ENCODE data around the gene TMEM181. TPM values are rescaled to one million over a fixed set of nuclear protein-coding genes. Genes with fewer than 3 reads are reported as not detected.
"Not testable (repeated sequence)": the region's sequence is repeated elsewhere in the genome, so short reads cannot be mapped to it uniquely, and the experiment has no call there.

The TMEM181 gene
- total and polyA plus RNA-seq, 2 experiments from 2014 or later = 11.9 to 25.2 TPM

GRCh38 chr6:158557110-158557509 is 2.8 kb upstream of the TMEM181 start:
- H3K27me3 ChIP-seq (ENCODE audit: insufficient read depth); H3K27ac ChIP-seq (ENCODE audit: low read depth); H3K27ac Mint-ChIP-seq; H3K36me3 ChIP-seq (ENCODE audit: insufficient read depth); H3K9me2 ChIP-seq (ENCODE audit: insufficient read depth); H2AFZ ChIP-seq; H3K4me2 ChIP-seq; DNase-seq (ENCODE audit: low spot score); H3F3A ChIP-seq (replicated peaks; ENCODE audit: low read depth); H3K4me3 Mint-ChIP-seq; H3K9me3 Mint-ChIP-seq; H4K20me1 ChIP-seq (replicated peaks; ENCODE audit: insufficient read depth); ATAC-seq; H3K36me3 Mint-ChIP-seq (ENCODE audit: low read depth); H3K4me3 ChIP-seq: not testable (repeated sequence)
- H3K4me1 Mint-ChIP-seq = peaks cover 20% of the 10 kb centered on the region
- Histone ChIP-seq H3K79me2 (replicated peaks; ENCODE audit: insufficient read depth) (peaks cover 17% of the 10 kb centered on the region), H3K4me1 (ENCODE audit: insufficient read depth) (peaks cover 11% of the 10 kb centered on the region)
- peaks cover 12% of the 10 kb centered on the region for H3K27me3 Mint-ChIP-seq (ENCODE audit: insufficient read depth, low read depth, poor library complexity)

GRCh38 chr6:158557927-158558326 is 2.0 kb upstream of the TMEM181 start:
- H4K20me1 ChIP-seq (replicated peaks; ENCODE audit: insufficient read depth) = peaks cover 17% of the 10 kb centered on the region; the same call in 1 of the 2 replicates
- DNase-seq (ENCODE audit: low spot score) (no peak), ATAC-seq (no peak)
- Mint-ChIP-seq H3K9me3 (no peaks in the 10 kb centered on the region), H3K36me3 (ENCODE audit: low read depth) (peaks cover 2% of the 10 kb centered on the region; the same call in 2 of the 3 replicates), H3K4me3 (no peak overlapping the region), H3K27me3 (ENCODE audit: insufficient read depth, low read depth, poor library complexity) (peaks cover 12% of the 10 kb centered on the region), H3K4me1 (peaks cover 20% of the 10 kb centered on the region), H3K27ac (no peak overlapping the region)
- H3K4me1 ChIP-seq (ENCODE audit: insufficient read depth) = peaks cover 11% of the 10 kb centered on the region
- no peak overlapping the region for H3K4me3 ChIP-seq
- no peak for TF ChIP-seq EZH2phosphoT487 (IDR thresholded peaks at IDR 0.05; ENCODE audit: unreplicated experiment)
- TF ChIP-seq STAT1 (IDR thresholded peaks at IDR 0.05; ENCODE audit: unreplicated experiment) = no peak
- TF ChIP-seq ZNF114 (CRISPR knock-in tag; IDR thresholded peaks at IDR 0.05) = no peak
- TF ChIP-seq JUNB (IDR thresholded peaks at IDR 0.05; ENCODE audit: unreplicated experiment) = no peak
- peaks cover 8% of the 10 kb centered on the region; the same call in 1 of the 2 replicates for H3F3A ChIP-seq (replicated peaks; ENCODE audit: low read depth)
- no peaks in the 10 kb centered on the region for H3K9me2 ChIP-seq (ENCODE audit: insufficient read depth)
- H3K79me2 ChIP-seq (replicated peaks; ENCODE audit: insufficient read depth) = peaks cover 25% of the 10 kb centered on the region
- no peak overlapping the region for H3K4me2 ChIP-seq
- H3K27ac ChIP-seq (ENCODE audit: low read depth) = no peak overlapping the region
- no peak overlapping the region for H2AFZ ChIP-seq
- no peaks in the 10 kb centered on the region for H3K36me3 ChIP-seq (ENCODE audit: insufficient read depth)
- H3K27me3 ChIP-seq (ENCODE audit: insufficient read depth) = no peaks in the 10 kb centered on the region

- Histone ChIP-seq H3K9me2 (ENCODE audit: insufficient read depth) (no peaks in the 10 kb centered on the region), H3F3A (replicated peaks; ENCODE audit: low read depth) (peaks cover 8% of the 10 kb centered on the region; the same call in 1 of the 2 replicates), H3K36me3 (ENCODE audit: insufficient read depth) (no peaks in the 10 kb centered on the region), H3K27ac (ENCODE audit: low read depth) (no peak overlapping the region), H4K20me1 (replicated peaks; ENCODE audit: insufficient read depth) (peaks cover 22% of the 10 kb centered on the region), H3K4me2 (peak overlapping the region; percentile 88), H3K79me2 (replicated peaks; ENCODE audit: insufficient read depth) (peaks cover 32% of the 10 kb centered on the region), H2AFZ (peak overlapping the region; percentile 100), H3K4me3 (peak overlapping the region; percentile 65), H3K4me1 (ENCODE audit: insufficient read depth) (peaks cover 11% of the 10 kb centered on the region), H3K27me3 (ENCODE audit: insufficient read depth) (no peaks in the 10 kb centered on the region)
- Mint-ChIP-seq H3K27ac (no peak overlapping the region), H3K4me1 (peaks cover 20% of the 10 kb centered on the region), H3K27me3 (ENCODE audit: insufficient read depth, low read depth, poor library complexity) (peaks cover 11% of the 10 kb centered on the region), H3K36me3 (ENCODE audit: low read depth) (peaks cover 2% of the 10 kb centered on the region; the same call in 2 of the 3 replicates), H3K9me3 (no peaks in the 10 kb centered on the region), H3K4me3 (peak overlapping the region; percentile 95)
- no peak for ATAC-seq
- DNase-seq (ENCODE audit: low spot score) = no peak
- no peak for TF ChIP-seq REST (IDR thresholded peaks at IDR 0.05; ENCODE audit: unreplicated experiment)
- no peak for TF ChIP-seq CTCF (conservative IDR thresholded peaks at IDR 0.05; ENCODE audit: low read depth in 2 of 2)
- no peak for TF ChIP-seq EZH2 (IDR thresholded peaks at IDR 0.05; ENCODE audit: low read depth, unreplicated experiment)
- TF ChIP-seq ZNF114 (CRISPR knock-in tag; IDR thresholded peaks at IDR 0.05) = no peak
- TF ChIP-seq JUNB (IDR thresholded peaks at IDR 0.05; ENCODE audit: unreplicated experiment) = no peak
- TF ChIP-seq POLR2AphosphoS5 (IDR thresholded peaks at IDR 0.05; ENCODE audit: low read depth) = no peak
- no peak for TF ChIP-seq STAT1 (IDR thresholded peaks at IDR 0.05; ENCODE audit: unreplicated experiment)
- no peak for TF ChIP-seq ETS1 (IDR thresholded peaks at IDR 0.05)
- no peak for TF ChIP-seq EZH2phosphoT487 (IDR thresholded peaks at IDR 0.05; ENCODE audit: unreplicated experiment)
- no peak for TF ChIP-seq CREB1 (CRISPR knock-in tag; IDR thresholded peaks at IDR 0.05; ENCODE audit: low read depth)
- TF ChIP-seq NANOG (IDR thresholded peaks at IDR 0.05; ENCODE audit: borderline replicate concordance) = no peak
Measured at GRCh38 chr6:158558415-158559306, 1.2 kb upstream of the TMEM181 start.

All from GM23338 (cell line).